Gastroesophageal sphincter (tissue), 4 donors: Measurements from ENCODE around the gene TMEM19. TPM values are rescaled to one million over a fixed set of nuclear protein-coding genes. Genes with fewer than 3 reads are reported as not detected.

Experiments used
- ATAC-seq: fragments of 150-250 bp; one replicate; pipeline ENCODE4 v1.9.1; 2016; ENCODE audit warnings: mild to moderate bottlenecking, moderate library complexity
- H3K27ac ChIP-seq, 4 donors: fragments of 200-600 bp; sonication (generic) in 3 of 4; 1 replicate in 3 of 4; 2 replicates in 1 of 4; pipeline ENCODE4 v1.5.1; 2016 to 2019
- H3K27me3 ChIP-seq: fragments of 200-600 bp; sonication (generic); one replicate; pipeline ENCODE4 v1.5.1; 2019
- H3K36me3 ChIP-seq, 2 donors: fragments of 200-600 bp; sonication (generic); one replicate each; pipeline ENCODE4 v1.5.1; 2019; ENCODE audit warnings: control low read depth in 1 of 2
- H3K4me1 ChIP-seq, 3 donors: fragments of 200-600 bp; sonication (generic); 1 replicate in 2 of 3; 2 replicates in 1 of 3; pipeline ENCODE4 v1.5.1; 2016 to 2019; ENCODE audit warnings: control low read depth in 2 of 3
- H3K4me3 ChIP-seq, 2 donors: fragments of 200-600 bp; sonication (generic); one replicate each; pipeline ENCODE4 v1.5.1; 2019; ENCODE audit warnings: mild to moderate bottlenecking in 1 of 2, moderate library complexity in 1 of 2
- H3K9me3 ChIP-seq, 3 donors: fragments of 200-600 bp; sonication (generic); one replicate each; pipeline ENCODE4 v1.5.1; 2017 to 2019; ENCODE audit warnings: control low read depth in 2 of 3
- CTCF ChIP-seq, 4 experiments: fragments of 200-600 bp in 2 of 4; fragments of 450-650 bp in 2 of 4; sonication (generic) in 1 of 4; IDR thresholded peaks; one replicate each; pipeline ENCODE4 v1.5.1; 2017 to 2019; ENCODE audit warnings: antibody characterized with exemption in 4 of 4, mild to moderate bottlenecking in 2 of 4, moderate library complexity in 2 of 4
- EP300 ChIP-seq: sonication (generic); formaldehyde crosslinking; IDR thresholded peaks from one replicate; pipeline ENCODE4 v1.6.1; 2017; ENCODE audit warnings: antibody characterized with exemption, mild to moderate bottlenecking
- POLR2A ChIP-seq, 2 donors: fragments of 450-650 bp; IDR thresholded peaks; one replicate each; pipeline ENCODE4 v1.6.1; 2017; ENCODE audit warnings: antibody characterized with exemption in 2 of 2, mild to moderate bottlenecking in 2 of 2, moderate library complexity in 1 of 2
- POLR2AphosphoS5 ChIP-seq: sonication (generic); formaldehyde crosslinking; IDR thresholded peaks from one replicate; pipeline ENCODE4 v1.6.1; 2017; ENCODE audit warnings: antibody characterized with exemption
- WGBS, 2 donors: methylation state at CpG; one replicate each; pipeline ENCODE4 v1.1.5; 2018; ENCODE audit warnings: low coverage in 1 of 2; 5-methylcytosine and 5-hydroxymethylcytosine counted together
- total RNA-seq, 4 donors: library from RNA; depleted of rRNA; stranded (reverse); fragments of >200 nt; gene quantifications; one replicate each; pipeline ENCODE4 v1.1.0, GENCODE V29; 2016

TMEM19 gene
- total RNA-seq, 4 donors from 2014 or later, result 15.5 to 28.9 (median 19.9) TPM

DNA sequence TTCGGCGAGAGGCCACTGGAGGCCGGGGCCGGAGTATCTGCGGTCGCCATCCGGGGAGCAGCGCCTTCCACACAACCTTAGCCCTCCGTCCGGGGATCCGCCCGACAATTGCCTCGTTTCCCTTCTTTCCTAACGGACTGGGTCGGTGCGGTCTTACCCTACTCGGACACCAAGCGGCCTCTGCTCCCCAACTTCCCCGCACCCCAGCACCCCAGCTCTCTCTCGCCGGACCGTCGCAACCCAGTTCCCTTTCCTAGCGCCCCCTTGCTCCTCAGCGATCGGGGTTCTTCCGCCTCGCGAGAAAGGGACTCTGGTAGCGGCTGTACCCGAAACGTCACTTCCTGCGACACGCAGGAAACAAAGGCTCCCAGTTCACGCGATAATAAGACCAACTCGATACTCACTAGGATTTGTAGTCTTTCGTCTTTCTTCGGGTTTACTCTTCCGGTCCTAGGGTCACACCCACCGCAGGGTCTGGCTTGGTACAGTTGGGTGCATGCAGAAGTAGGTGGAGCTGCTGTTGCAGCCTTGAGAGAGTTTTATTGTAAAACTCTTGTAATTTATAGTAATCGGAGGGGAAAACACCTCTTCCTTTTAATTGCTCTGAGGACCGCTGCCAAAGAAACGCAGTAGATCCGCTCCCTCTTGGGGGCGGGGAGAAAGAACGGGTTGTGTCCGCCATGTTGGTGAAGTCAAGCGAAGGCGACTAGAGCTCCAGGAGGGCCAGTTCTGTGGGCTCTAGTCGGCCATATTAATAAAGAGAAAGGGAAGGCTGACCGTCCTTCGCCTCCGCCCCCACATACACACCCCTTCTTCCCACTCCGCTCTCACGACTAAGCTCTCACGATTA is 22.1 kb upstream of the TMEM19 start, which contains the start of the genes THAP2 and ZFC3H1:
TSS of gene THAP2 (plus strand) at position 741 of the 850 bp plus-strand sequence. CDS start 209 bp downstream, outside the sequence.
TSS of gene ZFC3H1 (minus strand) at position 288 of the 850 bp plus-strand sequence. CDS start at position 50, 238 bp downstream.
- peak; percentile 96 for ATAC-seq
- Histone ChIP-seq H3K27ac (peak within 1 kb of the TSS; percentile 91 to 98 (median 94)), H3K4me1 (peaks cover 0 to 47% (median 12%) of the 10 kb centered on the region in 3 donors), H3K4me3 (peak within 1 kb of the TSS; percentile 65 to 80), H3K36me3 (peaks cover 0 to 14% of the 10 kb centered on the region in 2 donors), H3K27me3 (no peaks in the 10 kb centered on the region), H3K9me3 (no peaks in the 10 kb centered on the region)
- TF ChIP-seq CTCF (IDR thresholded peaks at IDR 0.05), result peak in 3 of 4 experiments; percentile 3 to 59 (median 14)
- peak; percentile 89 to 95 for TF ChIP-seq POLR2A (IDR thresholded peaks at IDR 0.05)
- peak; percentile 99 for TF ChIP-seq POLR2AphosphoS5
- TF ChIP-seq EP300, result no peak
- 0 to 1% methylated on average over 5 to 43 of the region's 57 CpGs for WGBS, 2 donors

DNA sequence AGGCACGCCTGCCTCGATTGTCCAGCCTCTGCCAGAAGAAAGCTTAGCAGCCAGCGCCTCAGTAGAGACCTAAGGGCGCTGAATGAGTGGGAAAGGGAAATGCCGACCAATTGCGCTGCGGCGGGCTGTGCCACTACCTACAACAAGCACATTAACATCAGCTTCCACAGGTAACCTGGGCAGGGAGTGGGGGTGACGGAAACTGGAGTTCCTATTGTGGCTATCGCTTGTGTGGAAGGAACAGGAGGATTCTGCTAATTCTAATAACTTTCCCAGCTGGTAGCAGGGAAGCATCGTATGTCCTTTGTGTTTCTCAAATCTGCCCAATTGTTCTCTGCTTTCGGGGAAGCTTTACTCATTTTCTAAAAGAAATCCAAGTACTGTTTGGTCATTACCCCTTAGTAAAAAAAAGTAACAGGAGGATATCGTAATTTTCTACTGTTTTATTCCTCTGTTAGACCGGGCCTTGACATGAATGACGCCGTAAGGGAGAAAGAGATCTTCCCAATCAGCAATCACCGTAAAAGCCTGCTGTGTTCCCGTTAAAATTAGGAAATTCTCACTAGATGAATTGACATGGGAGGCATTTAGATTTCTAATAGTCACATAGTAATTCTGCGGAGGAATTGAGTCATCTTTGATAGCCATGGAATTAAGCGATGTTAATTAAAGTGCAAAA is 21.3 kb upstream of the TMEM19 start:
- TF ChIP-seq POLR2AphosphoS5 (no peak), POLR2A (IDR thresholded peaks at IDR 0.05) (no peak), CTCF (IDR thresholded peaks at IDR 0.05) (no peak), EP300 (no peak)
- 0 to 1% methylated on average over 13 of the region's 20 CpGs for WGBS, 2 donors
- peaks cover 0 to 47% (median 12%) of the 10 kb centered on the region in 3 donors for H3K4me1 ChIP-seq
- H3K9me3 ChIP-seq, result no peaks in the 10 kb centered on the region
- peak overlapping the region; percentile 91 to 98 (median 94) for H3K27ac ChIP-seq
- H3K4me3 ChIP-seq, result peak overlapping the region; percentile 65 to 80
- no peaks in the 10 kb centered on the region for H3K27me3 ChIP-seq
- no peak for ATAC-seq
- H3K36me3 ChIP-seq, result peaks cover 0 to 7% of the 10 kb centered on the region in 2 donors

GRCh38 chr12:71665090-71665463 is 20.8 kb upstream of the TMEM19 start:
- no peak for ATAC-seq
- H3K4me1 ChIP-seq, result peaks cover 0 to 42% (median 12%) of the 10 kb centered on the region in 3 donors
- TF ChIP-seq CTCF (IDR thresholded peaks at IDR 0.05) (no peak), POLR2AphosphoS5 (no peak), POLR2A (IDR thresholded peaks at IDR 0.05) (no peak), EP300 (no peak)
- peak overlapping the region; percentile 65 to 80 for H3K4me3 ChIP-seq
- H3K27me3 ChIP-seq, result no peaks in the 10 kb centered on the region
- peak overlapping the region; percentile 91 to 98 (median 94) for H3K27ac ChIP-seq
- peaks cover 0 to 1% of the 10 kb centered on the region in 2 donors for H3K36me3 ChIP-seq
- no peaks in the 10 kb centered on the region for H3K9me3 ChIP-seq
- WGBS, 2 donors, result 8 to 12% methylated on average over 4 of the region's 4 CpGs

DNA sequence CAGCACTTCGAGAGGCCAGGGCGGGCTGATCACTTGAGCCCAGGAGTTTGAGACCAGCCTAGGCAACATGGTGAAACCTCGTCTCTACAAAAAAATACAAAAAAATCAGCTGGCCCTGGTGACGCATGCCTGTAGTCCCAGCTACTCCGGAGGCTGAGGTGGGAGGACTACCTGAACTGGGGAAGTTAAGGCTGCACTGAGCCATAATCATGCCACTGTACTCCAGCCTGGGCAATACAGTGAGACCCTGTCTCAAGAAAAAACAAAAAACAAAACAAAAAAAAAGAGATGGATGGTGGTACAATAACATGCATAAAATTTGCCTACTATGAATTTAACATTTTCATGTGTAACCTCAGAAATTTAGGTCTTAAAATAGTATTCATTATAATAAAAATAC is 19.6 kb upstream of the TMEM19 start:
- Histone ChIP-seq H3K4me1 (peaks cover 0 to 31% (median 7%) of the 10 kb centered on the region in 3 donors), H3K27ac (no peak overlapping the region), H3K4me3 (no peak overlapping the region), H3K27me3 (no peaks in the 10 kb centered on the region), H3K9me3 (no peaks in the 10 kb centered on the region), H3K36me3 (no peaks in the 10 kb centered on the region)
- TF ChIP-seq CTCF (IDR thresholded peaks at IDR 0.05) (no peak), POLR2A (IDR thresholded peaks at IDR 0.05) (no peak), POLR2AphosphoS5 (no peak), EP300 (no peak)
- 89 to 95% methylated on average over 5 of the region's 5 CpGs for WGBS, 2 donors
- ATAC-seq, result no peak
